Central memory CD8-positive, alpha-beta T cell (primary cell): ENCODE results near the gene ATP2B2.

Experiments used
- ATAC-seq: fragments of 150-1000 bp; cut with Tn5 transposase; replicated peaks from 2 replicates; pipeline ENCODE4 v1.10.0; 2022; ENCODE audit warnings: mild to moderate bottlenecking, moderate FRiP score, moderate number of reproducible peaks; ENCODE audit not compliant: poor library complexity, severe bottlenecking; ENCODE audit errors: extremely low read depth
- DNase-seq, 2 donors: peaks; one replicate each; pipeline ENCODE4 v3.0.0; 2021; ENCODE audit warnings: low spot score in 2 of 2
- H3K27ac Mint-ChIP-seq: one replicate; pipeline ENCODE4 v1.8.0; 2022; ENCODE audit warnings: low read depth, mild to moderate bottlenecking, moderate library complexity, mixed read lengths
- H3K27me3 Mint-ChIP-seq: one replicate; pipeline ENCODE4 v1.8.0; 2022; ENCODE audit warnings: mixed read lengths
- H3K36me3 Mint-ChIP-seq: one replicate; pipeline ENCODE4 v1.8.0; 2022; ENCODE audit warnings: mild to moderate bottlenecking, moderate library complexity, mixed read lengths; ENCODE audit not compliant: insufficient read depth
- H3K4me1 Mint-ChIP-seq: one replicate; pipeline ENCODE4 v1.8.0; 2022; ENCODE audit warnings: mixed read lengths
- H3K4me3 Mint-ChIP-seq: one replicate; pipeline ENCODE4 v1.8.0; 2022; ENCODE audit warnings: mild to moderate bottlenecking, moderate library complexity, mixed read lengths
- H3K9me3 Mint-ChIP-seq: one replicate; pipeline ENCODE4 v1.8.0; 2022; ENCODE audit warnings: mixed read lengths

ATP2B2 gene

DNA sequence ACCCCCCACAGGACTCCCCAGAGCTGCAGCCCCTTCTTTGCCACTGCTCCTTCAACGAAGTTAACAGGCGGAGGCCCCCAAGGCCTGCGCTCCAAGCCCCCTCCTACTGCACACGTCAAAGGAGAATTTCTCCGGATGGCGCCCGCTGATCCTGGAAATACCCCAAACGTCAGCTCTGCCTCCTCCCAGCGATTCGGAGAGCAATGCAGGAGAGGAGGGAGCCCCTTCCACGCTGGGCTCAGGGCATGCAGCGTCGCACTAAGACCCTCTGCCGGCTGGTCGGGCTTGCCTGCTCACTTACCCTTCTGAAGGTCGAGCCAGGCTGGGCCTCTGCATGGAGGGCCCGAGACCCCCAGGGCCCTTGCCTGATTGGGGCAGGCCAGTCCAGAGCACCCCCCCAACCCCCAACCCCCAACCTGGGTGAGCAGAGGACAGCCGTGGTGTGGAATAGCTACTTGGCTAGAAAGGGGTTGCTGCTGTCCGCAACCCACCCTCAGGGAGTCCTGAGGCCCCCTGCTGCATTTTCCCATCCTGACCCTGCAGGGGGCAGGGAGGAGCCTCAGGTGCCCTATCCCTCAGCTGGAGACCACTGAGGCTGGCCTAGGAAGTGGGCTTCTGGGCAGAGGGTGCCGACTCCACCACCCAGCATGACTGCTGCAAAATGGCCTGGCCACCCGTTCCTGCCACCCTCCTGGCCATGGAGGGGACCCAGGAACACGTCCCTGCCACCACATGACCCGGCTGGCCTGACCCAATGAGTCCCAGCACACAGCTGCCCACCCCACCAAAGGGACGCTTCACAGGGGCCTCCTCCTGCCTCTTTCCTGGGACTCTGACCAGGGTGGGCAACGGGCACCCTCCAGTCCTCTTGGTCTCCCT lies 976 bp downstream of the ATP2B2 start:
- H3K4me3 Mint-ChIP-seq = peak overlapping the region; percentile 20
- no peaks in the 10 kb centered on the region for H3K9me3 Mint-ChIP-seq
- no peak for DNase-seq
- no peak overlapping the region for H3K27ac Mint-ChIP-seq
- peaks cover 21% of the 10 kb centered on the region for H3K27me3 Mint-ChIP-seq
- H3K4me1 Mint-ChIP-seq = peaks cover 4% of the 10 kb centered on the region
- no peak for ATAC-seq
- no peaks in the 10 kb centered on the region for H3K36me3 Mint-ChIP-seq

DNA sequence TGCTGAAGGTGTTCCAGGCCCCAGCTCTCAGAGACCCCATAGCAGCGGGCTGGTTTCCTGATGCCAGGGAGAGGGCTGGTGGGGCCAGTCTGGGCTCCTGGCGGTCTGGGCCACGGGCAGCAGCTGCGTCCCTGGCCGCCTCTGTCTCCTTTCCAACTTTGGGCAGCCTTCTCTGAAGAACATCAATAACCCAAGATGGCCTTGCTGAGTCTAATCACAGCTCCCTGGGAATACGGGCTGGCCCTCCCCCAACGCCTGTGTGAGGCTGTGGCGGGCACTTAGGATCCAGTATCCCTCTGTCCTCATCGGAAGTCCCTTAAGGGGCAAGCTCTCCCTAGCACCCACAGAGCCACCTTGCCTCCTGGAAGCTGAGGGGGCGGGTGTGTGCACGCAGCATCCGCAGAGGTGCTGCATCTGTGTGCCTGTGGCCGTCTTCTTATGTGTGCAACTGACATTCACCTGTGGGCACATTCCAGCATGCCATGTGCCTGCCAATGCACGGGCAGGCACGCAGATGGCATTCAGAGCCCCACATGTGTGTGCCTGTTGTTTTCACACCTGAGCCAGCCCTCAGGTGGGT lies 2.1 kb downstream of the ATP2B2 start:
- ATAC-seq = no peak
- H3K27ac Mint-ChIP-seq = no peak overlapping the region
- no peak overlapping the region for H3K4me3 Mint-ChIP-seq
- peaks cover 4% of the 10 kb centered on the region for H3K4me1 Mint-ChIP-seq
- H3K36me3 Mint-ChIP-seq = no peaks in the 10 kb centered on the region
- DNase-seq = no peak
- no peaks in the 10 kb centered on the region for H3K9me3 Mint-ChIP-seq
- H3K27me3 Mint-ChIP-seq = peaks cover 21% of the 10 kb centered on the region

DNA sequence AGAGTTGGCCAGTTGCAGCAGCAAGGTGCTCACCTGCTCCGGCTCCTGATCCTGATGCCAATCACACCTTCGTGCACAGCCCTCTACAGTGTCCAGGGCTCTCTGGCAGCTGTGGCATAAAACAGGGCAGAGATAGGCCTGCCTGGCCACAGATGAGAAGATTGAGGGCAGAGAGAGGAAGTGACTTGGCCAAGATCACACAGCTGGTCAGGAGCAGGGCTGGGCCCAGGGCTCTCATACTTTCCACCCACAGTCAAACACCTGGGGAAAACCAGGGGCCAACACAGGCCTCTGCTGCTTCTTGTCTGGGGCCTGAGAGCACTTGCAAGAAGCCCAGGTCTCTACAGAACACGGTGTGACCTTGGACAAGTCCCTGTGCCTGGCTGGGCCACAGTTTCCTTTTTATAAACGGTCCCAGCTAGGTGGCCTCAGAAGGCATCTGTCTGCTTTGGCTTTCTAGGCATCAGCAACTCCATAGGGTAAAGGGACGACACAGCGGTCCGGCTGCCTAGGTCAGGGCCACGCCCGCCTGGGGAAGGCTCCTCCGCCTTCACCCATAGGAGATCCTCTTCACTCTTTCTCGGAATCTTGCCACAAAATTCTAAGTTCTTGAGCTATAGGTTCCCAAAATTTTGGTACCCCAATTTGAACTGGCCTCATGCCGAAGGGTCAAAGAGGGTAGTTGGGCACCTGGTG lies 3.1 kb downstream of the ATP2B2 start:
- DNase-seq (no peak), ATAC-seq (no peak)
- H3K4me3 Mint-ChIP-seq = no peak overlapping the region
- no peak overlapping the region for H3K27ac Mint-ChIP-seq
- H3K36me3 Mint-ChIP-seq = no peaks in the 10 kb centered on the region
- H3K27me3 Mint-ChIP-seq = peaks cover 21% of the 10 kb centered on the region
- H3K4me1 Mint-ChIP-seq = peaks cover 4% of the 10 kb centered on the region
- no peaks in the 10 kb centered on the region for H3K9me3 Mint-ChIP-seq

- no peaks in the 10 kb centered on the region for H3K9me3 Mint-ChIP-seq
- peaks cover 4% of the 10 kb centered on the region for H3K4me1 Mint-ChIP-seq
- peaks cover 21% of the 10 kb centered on the region for H3K27me3 Mint-ChIP-seq
These were observed 3.7 kb downstream of the ATP2B2 start for GRCh38 chr3:10501664-10502052.

DNA sequence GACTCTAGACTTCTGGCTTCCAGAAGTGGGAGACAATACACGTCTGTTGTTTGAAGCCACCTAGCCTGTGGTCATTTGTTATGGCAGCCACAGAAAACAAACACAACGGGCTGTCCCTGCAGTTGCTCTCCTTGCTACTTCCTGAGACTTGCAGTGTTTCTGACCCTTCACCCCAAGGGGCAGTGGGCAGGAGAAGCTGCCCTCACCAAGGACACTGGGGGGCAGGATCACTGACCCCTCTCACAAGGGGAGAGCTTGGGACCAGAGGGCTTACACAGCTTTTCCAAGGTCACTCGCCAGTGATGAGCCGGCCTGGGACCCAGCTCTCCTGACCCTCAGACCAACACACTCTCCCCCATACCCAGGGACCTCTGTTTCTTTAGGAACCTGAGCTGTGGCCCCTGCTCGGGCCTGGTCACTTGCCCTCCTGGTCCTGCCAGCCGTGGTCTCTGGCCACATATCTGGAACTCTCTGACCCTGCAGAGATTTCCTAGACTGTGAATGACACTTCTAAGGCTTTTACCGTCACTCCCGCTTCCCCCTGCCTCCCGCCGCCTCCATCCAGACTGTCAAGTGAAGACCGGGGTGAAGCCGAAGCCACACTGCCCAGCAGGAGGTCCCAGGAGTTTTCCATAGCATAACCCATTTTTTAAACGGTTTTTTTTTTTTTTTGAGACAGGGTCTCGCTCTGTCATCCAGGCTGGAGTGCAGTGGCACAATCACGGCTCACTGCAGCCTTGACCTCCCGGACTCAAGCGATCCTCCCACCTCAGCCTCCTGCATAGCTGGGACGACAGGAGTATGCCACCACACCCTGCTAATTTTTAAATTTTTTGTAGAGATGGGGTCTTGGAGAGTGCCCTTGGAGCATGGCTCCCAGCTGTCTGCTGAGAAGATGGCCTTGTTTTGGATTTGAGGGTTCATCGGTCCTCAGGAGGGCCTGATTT lies 4.4 kb downstream of the ATP2B2 start:
- ATAC-seq = no peak
- Mint-ChIP-seq H3K9me3 (no peaks in the 10 kb centered on the region), H3K27me3 (peaks cover 21% of the 10 kb centered on the region), H3K4me1 (peaks cover 4% of the 10 kb centered on the region), H3K36me3 (no peaks in the 10 kb centered on the region), H3K4me3 (no peak overlapping the region), H3K27ac (no peak overlapping the region)
- no peak for DNase-seq

More at GRCh38 chr3:10501664-10502052, 3.7 kb downstream of the ATP2B2 start:
- no peak for DNase-seq
- ATAC-seq = no peak
- H3K4me3 Mint-ChIP-seq = no peak overlapping the region
- no peaks in the 10 kb centered on the region for H3K36me3 Mint-ChIP-seq
- no peak overlapping the region for H3K27ac Mint-ChIP-seq

DNA sequence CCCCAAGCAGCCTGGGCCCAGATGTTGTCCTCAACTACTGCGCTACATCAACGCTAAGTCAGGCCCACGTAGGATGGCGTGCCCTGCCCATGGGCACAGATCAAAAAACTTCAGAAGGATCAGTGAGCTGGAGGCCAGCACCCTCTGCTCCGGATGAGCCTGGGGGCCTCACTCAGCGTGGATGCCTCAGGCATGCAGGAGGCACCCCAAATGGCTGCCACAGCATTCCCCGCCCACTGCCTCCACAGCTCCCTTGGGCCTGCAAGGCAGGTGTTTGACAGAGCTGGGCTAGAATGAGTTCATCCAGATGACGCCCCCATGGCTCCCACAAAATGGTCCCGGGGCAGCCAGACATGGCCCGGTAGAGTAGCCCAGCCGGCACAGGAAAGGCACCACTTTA lies 7.1 kb downstream of the ATP2B2 start:
- no peak overlapping the region for H3K4me3 Mint-ChIP-seq
- H3K36me3 Mint-ChIP-seq = no peaks in the 10 kb centered on the region
- no peaks in the 10 kb centered on the region for H3K27me3 Mint-ChIP-seq
- no peaks in the 10 kb centered on the region for H3K9me3 Mint-ChIP-seq
- ATAC-seq (no peak), DNase-seq (no peak)
- H3K4me1 Mint-ChIP-seq = peaks cover 4% of the 10 kb centered on the region
- H3K27ac Mint-ChIP-seq = no peak overlapping the region

DNA sequence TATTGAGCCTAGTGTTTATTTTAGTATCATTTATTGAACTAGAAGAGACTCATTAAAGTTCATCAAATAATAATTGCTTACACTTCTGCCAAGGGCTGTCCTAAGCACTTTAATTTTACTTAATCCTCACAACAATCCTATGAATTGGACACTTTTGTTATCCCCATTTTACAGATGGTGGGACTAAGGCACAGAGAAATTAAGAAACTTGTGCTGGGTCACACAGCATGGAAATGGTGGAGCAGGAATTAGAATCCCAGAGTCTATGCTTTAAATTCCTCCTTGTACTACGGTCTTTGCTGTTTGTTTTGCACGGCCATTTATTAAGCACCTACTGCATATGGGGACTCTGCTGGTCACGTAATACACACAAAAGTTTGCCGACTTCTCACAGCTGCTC lies 7.9 kb downstream of the ATP2B2 start:
- Mint-ChIP-seq H3K36me3 (no peaks in the 10 kb centered on the region), H3K4me1 (peaks cover 4% of the 10 kb centered on the region), H3K4me3 (no peak overlapping the region), H3K27ac (no peak overlapping the region), H3K9me3 (no peaks in the 10 kb centered on the region), H3K27me3 (peaks cover 6% of the 10 kb centered on the region)
- ATAC-seq = no peak
- no peak for DNase-seq

- Mint-ChIP-seq H3K9me3 (no peaks in the 10 kb centered on the region), H3K4me1 (peaks cover 4% of the 10 kb centered on the region), H3K36me3 (no peaks in the 10 kb centered on the region), H3K27me3 (peaks cover 6% of the 10 kb centered on the region), H3K27ac (no peak overlapping the region), H3K4me3 (no peak overlapping the region)
- DNase-seq (no peak), ATAC-seq (no peak)
These were observed 9.1 kb downstream of the ATP2B2 start for GRCh38 chr3:10496121-10496863.

GRCh38 chr3:10495614-10496013 lies 9.8 kb downstream of the ATP2B2 start:
- no peak for ATAC-seq
- no peaks in the 10 kb centered on the region for H3K36me3 Mint-ChIP-seq
- H3K4me1 Mint-ChIP-seq = peaks cover 4% of the 10 kb centered on the region
- no peak overlapping the region for H3K27ac Mint-ChIP-seq
- H3K4me3 Mint-ChIP-seq = no peak overlapping the region
- peaks cover 6% of the 10 kb centered on the region for H3K27me3 Mint-ChIP-seq
- H3K9me3 Mint-ChIP-seq = no peaks in the 10 kb centered on the region
- DNase-seq = no peak

DNA sequence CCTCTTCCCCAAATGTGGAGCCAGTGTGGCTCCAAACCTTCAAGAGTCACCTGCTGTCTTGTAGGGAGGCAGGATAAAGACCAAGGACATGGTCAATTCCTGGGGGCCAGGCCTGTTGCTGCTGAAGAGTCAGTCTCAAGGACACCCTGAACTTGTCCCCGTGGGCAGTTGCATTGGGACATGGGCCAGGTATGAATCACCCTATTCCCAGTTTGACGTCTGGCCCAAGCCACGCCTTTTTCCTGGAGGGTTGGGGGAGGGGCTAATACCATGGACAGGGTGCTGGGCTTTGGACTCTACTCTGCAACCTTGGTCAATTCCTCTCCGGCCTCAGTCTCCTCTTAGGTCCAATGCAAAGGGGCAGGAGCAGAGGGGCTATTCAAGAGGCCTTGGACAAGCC lies 10.4 kb downstream of the ATP2B2 start:
- Mint-ChIP-seq H3K4me3 (no peak overlapping the region), H3K4me1 (no peaks in the 10 kb centered on the region), H3K27ac (no peak overlapping the region), H3K27me3 (peaks cover 6% of the 10 kb centered on the region), H3K9me3 (no peaks in the 10 kb centered on the region), H3K36me3 (no peaks in the 10 kb centered on the region)
- DNase-seq = no peak
- no peak for ATAC-seq

GRCh38 chr3:10494180-10494579 lies 11.2 kb downstream of the ATP2B2 start:
- Mint-ChIP-seq H3K4me3 (no peak overlapping the region), H3K4me1 (no peaks in the 10 kb centered on the region), H3K9me3 (no peaks in the 10 kb centered on the region), H3K27me3 (peaks cover 6% of the 10 kb centered on the region), H3K27ac (no peak overlapping the region), H3K36me3 (no peaks in the 10 kb centered on the region)
- DNase-seq (no peak), ATAC-seq (no peak)

GRCh38 chr3:10493202-10493589 lies 12.2 kb downstream of the ATP2B2 start:
- no peaks in the 10 kb centered on the region for H3K36me3 Mint-ChIP-seq
- H3K4me3 Mint-ChIP-seq = no peak overlapping the region
- no peak for DNase-seq
- H3K4me1 Mint-ChIP-seq = no peaks in the 10 kb centered on the region
- no peaks in the 10 kb centered on the region for H3K9me3 Mint-ChIP-seq
- H3K27me3 Mint-ChIP-seq = peaks cover 6% of the 10 kb centered on the region
- H3K27ac Mint-ChIP-seq = no peak overlapping the region
- ATAC-seq = no peak
